ENCODE results near the gene IFIT1.
"Not testable (repeated sequence)": the region's sequence is repeated elsewhere in the genome, so short reads cannot be mapped to it uniquely, and the experiment has no call there.

The IFIT1 gene

DNA sequence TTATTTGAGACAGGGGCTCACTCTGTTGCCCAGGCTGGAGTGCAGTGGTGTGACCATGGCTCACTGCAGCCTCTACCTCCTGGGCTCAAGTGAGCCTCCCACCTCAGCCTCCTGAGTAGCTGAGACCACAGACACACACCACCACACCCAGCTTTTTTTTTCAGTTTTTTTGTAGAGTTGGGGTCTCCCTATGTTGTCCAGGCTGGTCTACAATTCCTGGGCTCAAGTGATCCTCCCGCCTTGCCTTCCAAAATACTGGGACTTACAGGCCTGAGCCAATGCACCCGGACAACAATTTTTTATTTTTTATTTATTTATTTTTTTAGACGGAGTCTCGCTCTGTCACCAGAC, 1.2 kb upstream of the IFIT1 start:
- H3K27ac ChIP-seq (ENCODE audit: low read depth, low read length); H3K4me1 ChIP-seq (ENCODE audit: control insufficient read depth, insufficient read depth, low read length); H3K36me3 ChIP-seq (ENCODE audit: control insufficient read depth, insufficient read depth, low read length); H3K9ac ChIP-seq (ENCODE audit: low read length); H3K4me3 ChIP-seq (ENCODE audit: low read length); H3K27me3 ChIP-seq (ENCODE audit: control insufficient read depth, insufficient read depth, low read length): not testable (repeated sequence)

DNA sequence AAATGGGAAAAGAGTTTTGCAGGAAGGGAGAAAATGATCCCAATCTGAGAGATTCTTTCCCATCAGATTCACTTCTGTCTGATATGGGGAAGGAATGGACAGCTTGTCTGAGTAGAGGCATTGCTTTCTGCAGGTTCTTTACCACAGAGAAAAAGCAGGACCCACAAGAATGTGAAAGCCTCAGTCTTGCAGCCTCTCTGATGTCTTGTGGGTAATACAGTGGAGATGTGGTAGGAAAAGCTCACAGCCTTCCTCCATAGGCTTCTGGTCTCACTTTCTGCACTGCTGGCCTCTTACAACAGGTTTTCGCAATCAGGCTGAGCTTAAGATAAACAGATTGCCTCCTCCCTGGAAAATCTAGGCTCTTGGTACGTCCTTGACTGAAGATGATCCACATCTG, 551 bp downstream of the IFIT1 start:
- Histone ChIP-seq H3K4me3 (ENCODE audit: low read length) (peak overlapping the region; percentile 70), H3K27me3 (ENCODE audit: control insufficient read depth, insufficient read depth, low read length) (no peaks in the 10 kb centered on the region), H3K36me3 (ENCODE audit: control insufficient read depth, insufficient read depth, low read length) (no peaks in the 10 kb centered on the region), H3K27ac (ENCODE audit: low read depth, low read length) (peak overlapping the region; percentile 72), H3K9ac (ENCODE audit: low read length) (no peak overlapping the region), H3K4me1 (ENCODE audit: control insufficient read depth, insufficient read depth, low read length) (peaks cover 8% of the 10 kb centered on the region)

DNA sequence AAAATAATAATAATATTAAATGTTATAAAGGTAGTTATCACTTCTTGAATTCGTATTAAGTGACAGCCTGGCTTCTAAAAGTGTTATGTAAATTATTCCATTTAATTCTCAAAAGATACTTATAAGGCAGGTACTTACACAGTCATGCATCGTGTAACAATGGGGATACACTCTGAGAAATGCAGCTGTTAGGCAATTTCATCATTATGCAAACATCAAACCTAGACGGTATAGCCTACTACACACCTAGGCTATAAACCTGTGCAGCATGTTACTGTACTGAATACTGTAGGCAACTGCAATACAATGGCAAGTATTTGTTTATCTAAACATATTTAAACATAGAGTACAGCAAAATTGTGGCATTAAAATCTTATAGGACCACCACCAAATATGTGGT, 1.5 kb downstream of the IFIT1 start:
- Histone ChIP-seq H3K36me3 (ENCODE audit: control insufficient read depth, insufficient read depth, low read length) (no peaks in the 10 kb centered on the region), H3K4me3 (ENCODE audit: low read length) (no peak overlapping the region), H3K27me3 (ENCODE audit: control insufficient read depth, insufficient read depth, low read length) (no peaks in the 10 kb centered on the region), H3K9ac (ENCODE audit: low read length) (no peak overlapping the region), H3K4me1 (ENCODE audit: control insufficient read depth, insufficient read depth, low read length) (peaks cover 8% of the 10 kb centered on the region), H3K27ac (ENCODE audit: low read depth, low read length) (no peak overlapping the region)

DNA sequence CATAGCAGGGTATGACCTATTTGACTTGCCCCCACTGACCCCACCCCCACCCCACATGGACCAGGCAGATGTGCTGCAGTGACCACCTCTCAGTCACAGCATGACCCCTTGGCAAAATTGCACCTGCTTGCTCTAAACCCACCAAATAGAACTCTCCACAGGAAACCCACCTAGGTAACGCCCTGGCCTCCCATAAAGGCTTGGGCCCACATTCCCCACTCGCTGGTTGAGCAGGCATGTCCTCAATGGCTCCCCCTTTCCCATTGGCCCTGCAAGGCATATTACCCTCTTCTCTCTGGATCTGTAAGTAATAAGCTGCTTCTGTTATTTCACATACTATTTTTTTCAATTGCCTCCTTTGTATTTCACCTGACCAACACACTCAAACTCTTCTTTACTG, 2.7 kb downstream of the IFIT1 start:
- Histone ChIP-seq H3K27me3 (ENCODE audit: control insufficient read depth, insufficient read depth, low read length) (no peaks in the 10 kb centered on the region), H3K27ac (ENCODE audit: low read depth, low read length) (no peak overlapping the region), H3K9ac (ENCODE audit: low read length) (no peak overlapping the region), H3K4me1 (ENCODE audit: control insufficient read depth, insufficient read depth, low read length) (peaks cover 8% of the 10 kb centered on the region), H3K36me3 (ENCODE audit: control insufficient read depth, insufficient read depth, low read length) (no peaks in the 10 kb centered on the region), H3K4me3 (ENCODE audit: low read length) (no peak overlapping the region)

DNA sequence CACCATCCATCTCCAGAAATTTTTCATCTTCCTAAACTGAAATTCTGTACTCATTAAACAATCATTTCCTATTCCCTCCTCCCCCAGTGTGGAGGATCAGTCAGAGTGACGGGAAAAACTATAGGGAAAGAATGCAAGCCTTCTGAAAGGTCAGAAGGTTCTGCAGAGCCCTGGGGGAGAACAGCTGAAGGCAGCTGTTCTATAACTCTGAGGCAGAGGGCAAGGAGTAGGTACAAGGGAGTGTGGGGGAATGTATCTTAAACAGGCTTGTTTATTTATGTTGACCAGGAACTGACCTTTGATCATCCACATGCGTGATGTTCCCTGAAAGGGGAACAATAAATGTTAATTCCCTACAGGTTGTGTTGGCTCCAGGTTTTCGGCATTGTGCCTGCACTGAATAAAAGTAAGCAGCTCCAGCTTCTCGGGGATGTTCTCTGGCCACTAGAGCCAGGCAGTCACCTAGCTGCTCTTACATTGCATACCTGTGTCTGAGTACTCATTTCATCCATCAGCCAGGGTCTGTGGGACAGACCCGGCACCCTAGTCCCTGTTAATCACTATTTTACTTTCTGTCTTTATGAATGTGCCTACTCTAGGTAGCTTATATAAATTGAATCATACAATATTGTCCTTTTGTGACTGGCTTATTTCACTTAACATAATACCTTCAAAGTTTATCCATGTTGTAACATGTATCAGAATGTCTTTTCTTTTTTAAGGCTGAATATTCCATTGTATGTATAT, 5.8 kb downstream of the IFIT1 start:
- H3K27ac ChIP-seq (ENCODE audit: low read depth, low read length), result no peak overlapping the region
- H3K4me1 ChIP-seq (ENCODE audit: control insufficient read depth, insufficient read depth, low read length), result no peaks in the 10 kb centered on the region
- no peaks in the 10 kb centered on the region for H3K27me3 ChIP-seq (ENCODE audit: control insufficient read depth, insufficient read depth, low read length)
- no peaks in the 10 kb centered on the region for H3K36me3 ChIP-seq (ENCODE audit: control insufficient read depth, insufficient read depth, low read length)
- H3K9ac ChIP-seq (ENCODE audit: low read length), result no peak overlapping the region
- H3K4me3 ChIP-seq (ENCODE audit: low read length), result no peak overlapping the region

DNA sequence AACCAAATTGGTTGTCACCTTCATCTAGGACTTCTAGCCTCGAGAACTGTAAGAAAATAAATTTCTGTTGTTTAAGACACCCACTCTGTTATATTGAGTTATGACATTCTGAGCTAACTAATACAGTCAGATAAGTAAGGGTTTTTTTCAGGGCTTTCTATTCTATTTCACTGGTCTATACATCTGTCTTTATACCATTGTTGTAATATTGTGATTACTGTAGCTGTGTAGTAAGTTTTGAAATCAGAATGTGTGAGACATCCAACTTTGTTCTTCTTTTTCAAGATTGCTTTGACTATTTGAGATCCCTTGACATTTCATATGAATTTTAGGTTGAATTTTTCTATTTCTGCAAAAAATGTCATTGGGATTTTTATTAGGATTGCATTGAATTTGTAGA, 7.5 kb downstream of the IFIT1 start:
- H3K27me3 ChIP-seq (ENCODE audit: control insufficient read depth, insufficient read depth, low read length), result no peaks in the 10 kb centered on the region
- H3K27ac ChIP-seq (ENCODE audit: low read depth, low read length), result no peak overlapping the region
- no peak overlapping the region for H3K9ac ChIP-seq (ENCODE audit: low read length)
- no peaks in the 10 kb centered on the region for H3K4me1 ChIP-seq (ENCODE audit: control insufficient read depth, insufficient read depth, low read length)
- H3K36me3 ChIP-seq (ENCODE audit: control insufficient read depth, insufficient read depth, low read length), result no peaks in the 10 kb centered on the region
- H3K4me3 ChIP-seq (ENCODE audit: low read length), result no peak overlapping the region

DNA sequence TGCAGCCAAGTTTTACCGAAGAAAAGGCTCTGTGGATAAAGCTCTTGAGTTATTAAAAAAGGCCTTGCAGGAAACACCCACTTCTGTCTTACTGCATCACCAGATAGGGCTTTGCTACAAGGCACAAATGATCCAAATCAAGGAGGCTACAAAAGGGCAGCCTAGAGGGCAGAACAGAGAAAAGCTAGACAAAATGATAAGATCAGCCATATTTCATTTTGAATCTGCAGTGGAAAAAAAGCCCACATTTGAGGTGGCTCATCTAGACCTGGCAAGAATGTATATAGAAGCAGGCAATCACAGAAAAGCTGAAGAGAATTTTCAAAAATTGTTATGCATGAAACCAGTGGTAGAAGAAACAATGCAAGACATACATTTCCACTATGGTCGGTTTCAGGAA, 10.6 kb downstream of the IFIT1 start:
- H3K4me1 ChIP-seq (ENCODE audit: control insufficient read depth, insufficient read depth, low read length), result no peaks in the 10 kb centered on the region
- H3K9ac ChIP-seq (ENCODE audit: low read length), result no peak overlapping the region
- H3K4me3 ChIP-seq (ENCODE audit: low read length), result no peak overlapping the region
- H3K27me3 ChIP-seq (ENCODE audit: control insufficient read depth, insufficient read depth, low read length), result no peaks in the 10 kb centered on the region
- H3K36me3 ChIP-seq (ENCODE audit: control insufficient read depth, insufficient read depth, low read length), result no peaks in the 10 kb centered on the region
- H3K27ac ChIP-seq (ENCODE audit: low read depth, low read length), result no peak overlapping the region

DNA sequence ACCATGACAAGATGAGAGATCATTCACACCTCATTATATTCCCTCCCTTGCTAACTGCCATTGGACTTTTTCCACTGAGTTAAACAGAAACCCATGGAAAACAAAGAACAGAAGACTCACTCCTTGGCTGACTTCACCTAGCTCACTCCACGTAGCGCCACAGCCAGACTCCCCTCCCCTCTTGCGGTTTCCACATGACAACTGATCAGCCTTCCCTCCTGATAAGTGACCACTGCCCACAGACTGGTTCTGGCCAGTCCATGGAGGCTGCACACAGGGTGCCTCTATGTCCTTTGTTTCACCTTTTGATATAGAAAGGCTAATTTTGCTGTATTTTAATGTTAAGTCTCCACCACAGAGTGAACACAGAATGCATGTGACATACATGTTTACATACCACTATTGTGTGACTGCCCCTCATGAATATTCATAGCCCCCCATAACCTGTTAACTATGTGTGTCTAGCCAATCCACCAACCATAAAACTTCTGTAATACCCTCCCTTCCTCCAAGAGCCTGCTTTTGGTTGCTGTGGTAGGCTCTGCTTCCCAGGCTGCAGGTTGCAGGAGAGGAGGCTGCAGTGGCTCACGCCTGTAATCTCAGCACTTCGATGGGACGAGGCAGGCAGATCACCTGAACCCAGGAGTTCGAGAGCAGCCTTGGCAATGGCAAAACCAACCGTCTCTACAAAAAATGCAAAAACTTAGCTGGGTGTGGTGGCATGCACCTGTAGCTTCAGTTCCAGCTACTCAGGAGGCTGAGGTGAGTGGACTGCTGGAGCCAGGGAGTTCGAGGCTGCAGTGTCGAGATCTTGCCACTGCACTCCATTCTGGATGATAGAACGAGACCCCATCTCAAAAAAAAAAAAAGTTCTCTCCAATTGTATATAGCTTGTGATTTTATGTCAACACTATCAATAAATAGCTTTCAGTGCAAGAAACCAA, 12.0 kb downstream of the IFIT1 start:
- Histone ChIP-seq H3K9ac (ENCODE audit: low read length) (no peak overlapping the region), H3K27me3 (ENCODE audit: control insufficient read depth, insufficient read depth, low read length) (no peaks in the 10 kb centered on the region), H3K4me3 (ENCODE audit: low read length) (no peak overlapping the region), H3K27ac (ENCODE audit: low read depth, low read length) (no peak overlapping the region), H3K36me3 (ENCODE audit: control insufficient read depth, insufficient read depth, low read length) (no peaks in the 10 kb centered on the region), H3K4me1 (ENCODE audit: control insufficient read depth, insufficient read depth, low read length) (no peaks in the 10 kb centered on the region)

DNA sequence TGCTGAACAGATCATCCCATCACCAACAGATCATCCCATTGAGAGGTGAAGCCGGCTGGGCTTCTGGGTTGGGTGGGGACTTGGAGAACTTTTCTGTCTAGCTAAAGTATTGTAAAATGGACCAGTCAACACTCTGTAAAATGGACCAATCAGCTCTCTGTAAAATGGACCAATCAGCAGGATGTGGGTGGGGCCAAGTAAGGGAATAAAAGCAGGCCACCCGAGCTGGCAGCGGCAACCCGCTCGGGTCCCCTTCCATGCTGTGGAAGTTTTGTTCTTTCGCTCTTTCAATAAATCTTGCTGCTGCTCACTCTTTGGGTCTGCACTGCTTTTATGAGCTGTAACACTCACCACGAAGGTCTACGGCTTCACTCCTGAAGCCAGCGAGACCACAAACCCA, 13.8 kb downstream of the IFIT1 start:
- H3K4me3 ChIP-seq (ENCODE audit: low read length), result not testable (repeated sequence)

DNA sequence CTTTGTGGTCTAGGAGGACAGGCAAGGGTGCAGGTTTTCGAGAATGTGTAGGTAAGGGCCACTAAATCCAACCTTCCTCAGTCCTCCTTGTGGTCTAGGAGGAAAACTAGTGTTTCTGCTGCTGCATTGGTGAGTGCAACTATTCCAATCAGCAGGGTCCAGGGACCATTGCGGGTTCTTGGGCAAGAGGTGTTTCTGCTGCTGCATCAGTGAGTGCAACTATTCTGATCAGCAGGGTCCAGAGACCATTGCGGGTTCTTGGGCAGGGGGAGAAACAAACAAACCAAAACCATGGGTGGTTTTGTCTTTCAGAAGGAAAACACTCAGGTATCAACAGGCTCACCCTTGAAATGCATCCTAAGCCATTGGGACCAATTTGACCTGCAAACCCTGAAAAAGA, 15.4 kb downstream of the IFIT1 start:
- not testable (repeated sequence) for H3K9ac ChIP-seq (ENCODE audit: low read length); H3K27ac ChIP-seq (ENCODE audit: low read depth, low read length); H3K4me1 ChIP-seq (ENCODE audit: control insufficient read depth, insufficient read depth, low read length); H3K4me3 ChIP-seq (ENCODE audit: low read length); H3K36me3 ChIP-seq (ENCODE audit: control insufficient read depth, insufficient read depth, low read length); H3K27me3 ChIP-seq (ENCODE audit: control insufficient read depth, insufficient read depth, low read length)

More for the DNA sequence above, 13.8 kb downstream of the IFIT1 start:
- not testable (repeated sequence) for H3K27ac ChIP-seq (ENCODE audit: low read depth, low read length); H3K36me3 ChIP-seq (ENCODE audit: control insufficient read depth, insufficient read depth, low read length); H3K4me1 ChIP-seq (ENCODE audit: control insufficient read depth, insufficient read depth, low read length); H3K9ac ChIP-seq (ENCODE audit: low read length); H3K27me3 ChIP-seq (ENCODE audit: control insufficient read depth, insufficient read depth, low read length)

DNA sequence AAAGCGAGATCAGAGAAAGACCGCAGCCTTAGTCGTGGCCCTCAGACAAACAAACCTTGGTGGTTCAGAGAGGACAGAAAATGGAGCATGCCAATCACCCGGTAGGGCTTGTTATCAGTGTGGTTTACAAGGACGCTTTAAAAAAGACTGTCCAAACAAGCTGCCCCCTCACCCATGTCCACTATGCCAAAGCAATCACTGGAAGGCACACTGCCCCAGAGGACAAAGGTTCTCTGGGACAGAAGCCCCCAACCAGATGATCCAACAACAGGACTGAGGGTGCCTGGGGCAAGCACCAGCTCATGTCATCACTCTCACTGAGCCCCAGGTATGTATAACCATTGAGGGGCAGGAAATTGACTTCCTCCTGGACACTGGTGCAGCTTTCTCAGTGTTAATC, 16.9 kb downstream of the IFIT1 start:
- H3K4me3 ChIP-seq (ENCODE audit: low read length), result not testable (repeated sequence)

DNA sequence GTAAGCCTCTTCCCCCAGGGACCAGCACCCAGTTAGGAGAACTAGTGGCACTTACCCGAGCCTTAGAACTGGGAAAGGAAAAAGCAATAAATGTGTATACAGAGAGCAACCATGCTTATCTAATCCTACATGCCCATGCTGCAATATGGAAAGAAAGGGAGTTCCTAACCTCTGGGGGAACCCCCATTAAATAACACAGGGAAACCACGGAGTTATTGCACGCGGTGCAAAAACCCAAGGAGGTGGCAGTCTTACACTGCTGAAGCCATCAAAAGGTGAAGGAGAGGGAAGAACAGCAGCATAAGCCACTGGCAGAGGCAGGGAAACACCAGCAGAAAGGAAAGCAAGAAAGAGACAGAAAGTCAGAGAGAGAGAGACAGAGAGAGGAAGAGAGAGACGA, 18.1 kb downstream of the IFIT1 start:
- H3K27ac ChIP-seq (ENCODE audit: low read depth, low read length); H3K9ac ChIP-seq (ENCODE audit: low read length); H3K4me1 ChIP-seq (ENCODE audit: control insufficient read depth, insufficient read depth, low read length); H3K36me3 ChIP-seq (ENCODE audit: control insufficient read depth, insufficient read depth, low read length); H3K4me3 ChIP-seq (ENCODE audit: low read length); H3K27me3 ChIP-seq (ENCODE audit: control insufficient read depth, insufficient read depth, low read length): not testable (repeated sequence)

More for the DNA sequence above, 16.9 kb downstream of the IFIT1 start:
- H3K4me1 ChIP-seq (ENCODE audit: control insufficient read depth, insufficient read depth, low read length); H3K27me3 ChIP-seq (ENCODE audit: control insufficient read depth, insufficient read depth, low read length); H3K9ac ChIP-seq (ENCODE audit: low read length); H3K27ac ChIP-seq (ENCODE audit: low read depth, low read length); H3K36me3 ChIP-seq (ENCODE audit: control insufficient read depth, insufficient read depth, low read length): not testable (repeated sequence)

DNA sequence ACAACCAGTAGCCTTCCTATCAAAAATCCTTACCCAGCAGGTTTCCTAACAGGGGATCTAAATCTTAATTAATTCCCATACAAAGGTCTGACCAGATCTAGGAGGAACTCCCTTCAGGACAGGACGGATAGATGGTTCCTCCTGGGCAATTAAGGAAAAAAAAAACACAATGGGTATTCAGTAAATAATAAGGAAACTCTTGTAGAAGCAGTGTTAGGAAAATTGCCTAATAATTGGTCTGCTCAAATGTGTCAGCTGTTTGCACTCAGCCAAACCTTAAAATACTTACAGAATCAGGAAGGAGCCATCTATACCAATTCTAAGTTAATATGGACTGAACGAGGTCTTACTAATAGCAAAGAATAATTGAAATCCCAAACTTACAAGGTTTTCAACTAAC, 18.7 kb downstream of the IFIT1 start:
- not testable (repeated sequence) for H3K4me3 ChIP-seq (ENCODE audit: low read length); H3K27me3 ChIP-seq (ENCODE audit: control insufficient read depth, insufficient read depth, low read length); H3K4me1 ChIP-seq (ENCODE audit: control insufficient read depth, insufficient read depth, low read length); H3K9ac ChIP-seq (ENCODE audit: low read length); H3K36me3 ChIP-seq (ENCODE audit: control insufficient read depth, insufficient read depth, low read length); H3K27ac ChIP-seq (ENCODE audit: low read depth, low read length)
